ENCODE data around the gene NSL1.
"Not testable (repeated sequence)": the region's sequence is repeated elsewhere in the genome, so short reads cannot be mapped to it uniquely, and the experiment has no call there.

NSL1 gene

GRCh38 chr1:212749821-212750535, 41.6 kb downstream of the NSL1 start:
- DNase-seq (ENCODE audit: low read depth, low spot score): no peak

- DNase-seq (ENCODE audit: low read depth, low spot score): no peak
Observed at GRCh38 chr1:212746546-212746945, 45.0 kb downstream of the NSL1 start.

DNA sequence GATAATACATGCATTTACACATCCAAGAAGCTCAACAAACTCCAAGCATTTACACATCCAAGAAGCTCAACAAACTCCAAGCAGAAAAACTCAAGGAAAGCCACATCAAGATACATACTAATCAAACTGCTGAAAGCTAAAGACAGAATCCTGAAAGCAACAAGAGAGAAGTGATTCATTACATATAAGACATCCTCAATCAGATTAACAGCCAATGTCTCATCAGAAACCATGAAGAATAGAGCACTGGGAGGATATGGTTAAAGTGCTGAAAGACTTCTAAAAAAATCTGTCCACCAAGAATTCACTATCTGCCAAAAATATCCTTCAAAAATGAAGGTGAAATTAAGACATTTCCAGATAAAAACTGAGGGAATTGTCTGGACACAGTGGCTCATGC, 46.3 kb downstream of the NSL1 start:
- no peak for DNase-seq (ENCODE audit: low read depth, low spot score)

- DNase-seq (ENCODE audit: low read depth, low spot score): no peak
Observed at GRCh38 chr1:212743901-212744475, 47.6 kb downstream of the NSL1 start.

- DNase-seq (ENCODE audit: low read depth, low spot score): no peak
Observed at GRCh38 chr1:212738330-212738729, 53.2 kb downstream of the NSL1 start.

DNA sequence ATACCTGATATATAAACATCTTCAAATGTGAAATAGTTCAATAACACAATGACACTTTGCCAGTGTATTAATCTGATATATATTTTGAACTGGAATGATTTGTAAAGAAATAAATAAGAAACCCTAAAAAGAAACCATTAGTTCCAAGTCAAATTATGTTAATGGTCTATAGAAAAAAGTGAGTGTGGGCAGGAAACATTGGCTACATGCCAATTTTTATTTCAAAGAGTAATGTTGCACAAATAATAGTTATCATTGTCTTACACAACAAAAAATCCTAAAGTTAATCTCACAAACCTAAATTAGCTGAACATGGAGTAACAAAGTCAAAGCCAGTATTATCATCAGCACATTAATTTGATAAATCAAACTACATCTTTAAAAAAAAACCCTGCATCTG, 54.0 kb downstream of the NSL1 start:
- no peak for DNase-seq (ENCODE audit: low read depth, low spot score)

DNA sequence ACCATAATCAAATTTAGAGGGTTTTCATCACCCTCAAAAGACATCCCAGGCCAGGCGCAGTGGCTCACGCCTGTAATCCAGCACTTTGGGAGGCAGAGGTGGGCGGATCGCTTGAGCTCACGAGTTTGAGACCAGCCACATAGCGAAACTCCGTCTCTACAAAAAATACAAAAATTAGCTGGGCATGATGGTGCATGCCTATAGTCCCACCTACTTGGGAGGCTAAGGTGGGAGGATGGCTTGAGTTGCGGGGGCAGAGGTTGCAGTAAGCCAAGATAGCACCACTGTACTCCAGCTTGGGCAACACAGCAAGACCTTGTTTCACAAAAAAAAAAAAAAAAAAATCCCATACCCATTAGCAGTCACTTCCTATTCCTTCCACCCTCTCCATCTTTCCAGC, 58.5 kb downstream of the NSL1 start:
- no peak for DNase-seq (ENCODE audit: low read depth, low spot score)

DNA sequence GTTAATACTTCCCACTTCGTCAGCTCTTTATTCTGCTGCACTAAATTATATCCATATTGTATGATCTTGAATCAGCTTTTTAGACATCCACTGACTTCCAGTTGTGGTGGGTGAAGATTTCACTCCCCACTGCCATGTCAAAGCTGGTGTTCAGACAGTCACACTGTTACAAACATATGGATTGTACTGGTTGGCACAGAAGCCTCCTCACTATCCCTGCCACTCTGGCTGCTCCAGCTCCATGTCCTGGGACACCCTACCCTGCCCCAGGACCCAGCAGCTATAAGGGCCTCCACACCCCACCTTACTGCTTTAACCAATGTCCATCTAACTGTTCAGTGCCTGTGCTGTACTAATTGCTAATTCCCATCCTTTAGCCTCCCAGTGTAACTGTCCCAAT, 59.9 kb downstream of the NSL1 start:
- DNase-seq (ENCODE audit: low read depth, low spot score): no peak

GRCh38 chr1:212728606-212729005, 63.0 kb downstream of the NSL1 start:
- no peak for DNase-seq (ENCODE audit: low read depth, low spot score)

- no peak for DNase-seq (ENCODE audit: low read depth, low spot score)
Observed at GRCh38 chr1:212727386-212728181, 64.0 kb downstream of the NSL1 start.

GRCh38 chr1:212724679-212725078, 66.9 kb downstream of the NSL1 start:
- DNase-seq (ENCODE audit: low read depth, low spot score): not testable (repeated sequence)

GRCh38 chr1:212722270-212722957, 69.2 kb downstream of the NSL1 start:
- no peak for DNase-seq (ENCODE audit: low read depth, low spot score)

DNA sequence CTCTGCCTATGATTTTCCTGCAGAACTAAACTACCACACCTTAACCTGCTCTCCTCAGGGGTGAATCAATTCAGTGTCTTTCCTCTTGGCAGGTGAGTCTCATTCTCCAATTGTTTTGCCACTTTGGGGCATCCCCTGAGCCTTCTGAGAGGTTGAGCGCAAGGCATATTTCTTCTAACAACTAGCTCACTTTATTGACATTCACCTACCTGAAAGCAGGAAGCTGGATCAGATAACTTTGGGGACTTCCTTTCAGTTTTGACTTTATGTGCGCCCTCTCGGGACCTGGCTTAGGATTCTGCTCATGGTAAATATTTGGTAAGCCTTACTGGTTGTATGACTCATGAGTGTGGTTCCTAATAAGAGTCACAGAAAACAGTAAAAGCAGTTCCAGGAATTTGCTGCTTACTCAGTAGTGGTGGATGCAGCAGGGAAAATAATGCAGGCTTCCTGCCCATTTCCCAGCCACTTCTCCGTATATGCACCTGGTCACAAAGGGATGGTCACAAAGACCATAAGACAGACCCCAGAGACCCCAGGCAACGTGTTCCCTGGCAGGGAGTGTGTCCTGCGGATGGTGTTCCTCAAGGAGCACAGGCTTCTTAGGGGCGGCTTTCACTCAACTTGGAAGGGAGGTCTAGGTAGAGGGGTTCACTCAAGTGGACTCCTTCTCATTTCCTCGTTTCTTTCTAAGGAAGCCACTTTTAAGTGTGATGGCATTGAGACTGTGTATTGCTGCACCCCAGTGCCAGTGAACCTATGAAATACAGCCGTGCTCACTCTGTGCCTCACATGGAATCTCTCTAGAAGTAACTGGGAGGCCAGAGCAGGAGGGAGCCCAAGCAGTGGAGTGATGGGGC, 70.0 kb downstream of the NSL1 start:
- no peak for DNase-seq (ENCODE audit: low read depth, low spot score)

GRCh38 chr1:212719633-212720032, 71.9 kb downstream of the NSL1 start:
- DNase-seq (ENCODE audit: low read depth, low spot score): no peak

DNA sequence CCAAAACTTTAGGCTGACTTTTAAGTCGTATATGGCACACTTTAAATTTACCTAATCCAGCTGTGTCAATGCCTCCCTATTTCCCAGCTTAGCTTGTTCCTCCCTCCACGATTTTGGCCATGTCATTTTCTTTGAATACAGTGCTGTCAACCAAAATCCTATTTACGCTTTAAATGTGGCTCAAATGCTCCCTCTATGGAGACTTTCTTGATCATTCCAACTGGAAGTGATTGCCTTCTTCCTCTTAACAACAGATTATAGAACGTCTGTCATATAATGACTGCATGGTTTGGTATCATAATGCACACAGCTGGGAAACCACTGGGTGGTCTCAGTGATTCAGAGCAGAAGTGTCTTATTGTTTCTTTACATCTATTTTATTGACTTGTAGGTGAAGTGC, 73.1 kb downstream of the NSL1 start:
- DNase-seq (ENCODE audit: low read depth, low spot score): no peak

DNA sequence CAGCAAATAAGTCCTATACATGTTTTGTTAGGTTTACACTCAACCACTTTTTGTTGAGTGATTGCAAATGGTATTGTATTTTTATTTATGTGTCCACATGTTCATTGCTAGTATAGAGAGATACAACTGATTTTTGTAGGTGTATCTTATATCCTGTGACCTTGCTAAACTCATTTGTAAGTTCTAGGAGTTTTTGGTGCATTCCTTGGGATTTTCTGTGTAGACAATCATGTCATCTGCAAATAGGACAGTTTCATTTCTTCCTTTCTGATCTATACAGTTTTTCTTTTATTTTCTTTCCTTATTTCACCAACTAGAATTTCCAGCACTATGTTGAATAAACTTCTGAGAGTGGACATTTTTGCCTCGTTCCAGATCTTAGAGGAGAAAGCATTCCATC, 75.4 kb downstream of the NSL1 start:
- DNase-seq (ENCODE audit: low read depth, low spot score): no peak

DNA sequence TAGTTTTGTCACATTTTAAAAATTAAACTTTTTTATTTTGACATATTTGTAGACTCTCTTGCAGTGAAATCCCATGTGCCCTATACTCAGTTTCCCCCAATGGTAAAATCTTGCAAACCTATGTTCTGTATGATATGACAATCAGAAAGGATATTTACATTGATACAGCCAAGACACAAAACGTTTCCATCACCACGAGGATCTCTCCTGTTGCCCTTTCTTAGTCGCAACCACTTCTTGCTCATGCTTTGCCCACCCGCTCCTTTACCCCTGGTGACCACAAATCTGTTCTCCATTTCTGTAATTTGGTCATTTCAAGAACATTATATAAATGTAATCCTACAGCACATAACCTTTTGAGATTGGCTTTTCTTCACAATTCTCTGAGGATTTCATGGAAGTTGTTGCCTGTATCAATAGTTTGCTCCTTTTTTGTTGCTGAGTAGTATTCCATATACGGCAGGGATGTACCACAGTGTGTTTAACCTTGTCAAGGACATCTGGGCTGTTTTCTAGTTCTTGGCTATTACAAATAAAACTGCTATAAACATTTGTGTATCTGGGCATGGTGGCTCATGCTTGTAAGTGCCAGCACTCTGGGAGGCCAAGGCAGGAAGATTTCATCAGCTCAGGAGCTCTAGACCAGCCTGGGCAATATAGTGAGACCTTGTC, 78.0 kb downstream of the NSL1 start:
- DNase-seq (ENCODE audit: low read depth, low spot score): no peak

GRCh38 chr1:212712451-212713303, 78.9 kb downstream of the NSL1 start:
- no peak for DNase-seq (ENCODE audit: low read depth, low spot score)

DNA sequence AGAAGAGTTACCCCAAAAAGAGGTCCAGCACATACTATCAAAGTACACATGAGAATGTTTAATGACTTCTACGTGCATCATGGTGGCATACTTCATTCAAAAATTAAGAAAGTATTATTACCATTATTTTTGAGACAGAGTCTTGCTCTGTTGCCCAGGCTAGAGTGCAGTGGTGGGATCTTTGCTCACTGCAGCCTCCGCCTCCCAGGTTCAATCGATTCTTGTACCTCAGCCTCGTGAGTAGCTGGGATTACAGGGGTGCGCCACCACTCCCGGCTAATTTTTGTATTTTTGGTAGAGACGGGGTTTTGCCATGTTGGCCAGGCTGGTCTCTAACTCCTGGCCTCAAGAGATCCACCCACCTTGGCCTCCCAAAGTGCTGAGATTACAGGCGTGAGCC, 79.6 kb downstream of the NSL1 start:
- not testable (repeated sequence) for DNase-seq (ENCODE audit: low read depth, low spot score)

DNA sequence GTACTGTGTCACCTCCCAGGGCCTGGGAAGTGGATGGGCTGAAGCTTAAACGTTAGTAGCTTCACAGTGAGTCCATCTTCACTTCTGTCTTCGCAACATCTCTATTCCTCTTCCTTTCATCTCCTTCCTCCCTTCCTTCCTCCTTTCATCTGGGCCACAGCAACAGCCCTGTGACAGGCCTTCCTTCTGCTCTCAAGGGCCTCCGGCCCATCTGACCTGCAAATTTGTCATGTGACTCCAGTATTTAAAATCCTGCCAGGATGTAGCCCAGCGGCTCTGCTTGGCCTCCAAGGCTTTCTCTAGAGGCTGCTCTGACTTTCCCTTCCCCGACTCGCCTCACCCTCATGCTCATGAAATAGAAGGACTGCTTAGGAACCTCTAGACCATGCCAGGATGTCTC, 81.0 kb downstream of the NSL1 start:
- no peak for DNase-seq (ENCODE audit: low read depth, low spot score)

Measured in iPS DF 19.7 (cell line).